PC-3 (cell line): ENCODE data around the gene ATP10A.

Source experiments
- CTCF ChIP-seq: fragments of 300-600 bp; sonication (generic); conservative IDR thresholded peaks from 2 replicates; pipeline ENCODE4 v1.5.1; 2017; ENCODE audit warnings: antibody characterized with exemption, low read depth, mild to moderate bottlenecking, low read length
- EZH2 ChIP-seq: fragments of 300-600 bp; sonication (generic); IDR thresholded peaks from one replicate; pipeline ENCODE4 v1.6.1; 2017; ENCODE audit warnings: antibody characterized with exemption, mild to moderate bottlenecking, low read length; ENCODE audit not compliant: unreplicated experiment
- EZH2phosphoT487 ChIP-seq: fragments of 300-600 bp; sonication (generic); IDR thresholded peaks from 2 replicates; pipeline ENCODE4 v1.6.1; 2018; ENCODE audit warnings: mild to moderate bottlenecking, antibody characterized with exemption, low read length, borderline replicate concordance

- TF ChIP-seq CTCF = no peak
- no peak for TF ChIP-seq EZH2
- TF ChIP-seq EZH2phosphoT487 = no peak
Observed at GRCh38 chr15:25780479-25781255, 82.5 kb downstream of the ATP10A start.
